Esophagus mucosa (tissue), 1 donor: Measurements from ENCODE around the gene CPXM1. TPM values are rescaled to one million over a fixed set of nuclear protein-coding genes. Genes with fewer than 3 reads are reported as not detected.
"Not testable (repeated sequence)": the region's sequence is repeated elsewhere in the genome, so short reads cannot be mapped to it uniquely, and the experiment has no call there.

ENCODE experiments used
- ATAC-seq: fragments of 200-7000 bp; cut with Tn5 transposase; one replicate; pipeline ENCODE4 v1.9.1; 2020
- total RNA-seq: library from RNA; stranded (reverse); gene quantifications from one replicate; pipeline ENCODE4 v1.2.4, GENCODE V29; 2023
- donor health status: DM: yes; HTN: yes; CAD: no.

CPXM1 gene
- total RNA-seq, 1 donor from 2014 or later: 2.0 TPM

DNA sequence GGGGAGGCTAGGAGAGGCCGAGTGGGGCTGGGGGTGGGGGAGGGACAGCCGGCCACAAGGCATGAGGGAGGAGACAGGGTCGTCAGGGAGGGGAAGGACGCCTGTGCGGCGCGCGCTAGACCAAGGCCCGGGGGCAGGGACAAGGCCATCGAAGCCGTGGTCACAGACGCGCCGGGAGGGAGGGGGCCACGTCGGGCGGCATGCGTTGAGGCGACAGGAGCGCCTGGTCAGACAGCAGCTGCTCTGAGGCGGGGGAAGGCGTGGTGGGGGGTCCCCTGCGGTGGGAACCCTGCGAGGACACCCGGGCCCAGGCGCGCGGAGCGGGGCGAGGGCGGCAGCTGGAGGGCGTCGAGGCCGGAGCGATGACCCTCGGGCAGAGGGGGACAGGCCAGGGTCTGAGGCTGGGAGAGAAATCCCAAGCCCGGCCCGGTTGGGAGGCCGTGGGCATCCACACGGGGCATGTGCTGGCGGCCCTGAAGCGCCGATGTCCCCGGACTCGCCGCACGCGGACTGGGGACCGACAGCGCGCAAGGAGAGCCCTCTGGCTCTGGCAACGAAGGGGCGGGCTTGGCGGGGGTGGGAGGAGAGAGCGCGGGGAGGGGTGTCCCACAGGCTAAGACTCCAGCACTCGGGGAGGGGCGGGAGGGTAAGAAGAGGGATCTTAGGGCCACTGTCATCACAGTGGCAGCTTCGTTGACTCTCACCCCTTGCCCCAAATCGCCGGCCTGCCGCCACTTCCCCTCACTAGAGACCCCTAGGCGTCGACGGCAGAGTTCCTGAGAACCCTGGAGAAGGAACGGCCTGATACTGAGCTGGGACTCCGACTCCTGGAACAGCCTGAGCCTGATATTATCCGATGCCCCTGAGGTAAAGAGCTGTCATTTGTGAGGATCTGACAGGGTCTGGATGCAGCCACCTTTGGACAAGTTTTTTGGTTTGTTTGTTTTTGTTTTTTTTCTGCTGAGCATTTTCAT, 20.8 kb upstream of the CPXM1 start:
- peak; percentile 29 for ATAC-seq

DNA sequence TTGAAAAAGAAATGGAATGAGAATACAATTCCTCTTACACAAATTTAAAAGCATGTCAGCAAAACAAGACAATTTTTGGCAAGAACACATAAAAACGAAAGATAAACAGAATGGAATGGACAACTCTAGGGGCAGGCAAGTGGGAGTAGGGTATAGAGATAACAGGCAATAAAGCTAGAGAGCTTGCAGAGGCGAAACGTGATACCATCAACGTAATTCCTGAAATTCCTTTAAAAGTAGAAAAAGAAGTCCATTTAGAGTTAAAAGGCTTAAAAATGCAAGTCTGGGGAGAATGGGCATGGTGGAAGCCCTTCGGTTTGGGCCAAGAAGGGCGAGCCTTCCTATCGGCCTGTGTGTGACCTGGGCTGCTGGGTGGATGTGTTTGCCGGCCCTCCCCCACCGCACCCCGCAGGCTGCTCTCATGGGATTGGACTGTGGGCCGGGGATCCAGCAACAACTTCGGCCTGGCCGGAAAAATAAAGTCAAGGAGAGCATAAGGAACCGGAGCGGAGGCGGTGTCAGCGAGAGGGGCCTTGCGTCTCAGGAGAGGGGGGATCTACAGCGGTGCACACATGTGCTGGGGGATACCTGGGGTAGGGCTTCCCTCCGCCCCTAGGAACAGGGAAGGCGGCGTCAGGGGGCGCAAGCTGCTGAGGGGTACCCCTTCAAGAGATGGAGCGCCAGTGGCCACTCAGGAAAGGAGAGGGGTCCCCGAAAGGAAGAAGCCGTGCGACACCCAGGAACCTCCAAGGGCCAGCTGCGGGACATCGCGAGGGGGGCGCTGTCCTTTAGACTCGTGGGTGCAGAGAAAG, 19.9 kb upstream of the CPXM1 start:
- no peak for ATAC-seq

DNA sequence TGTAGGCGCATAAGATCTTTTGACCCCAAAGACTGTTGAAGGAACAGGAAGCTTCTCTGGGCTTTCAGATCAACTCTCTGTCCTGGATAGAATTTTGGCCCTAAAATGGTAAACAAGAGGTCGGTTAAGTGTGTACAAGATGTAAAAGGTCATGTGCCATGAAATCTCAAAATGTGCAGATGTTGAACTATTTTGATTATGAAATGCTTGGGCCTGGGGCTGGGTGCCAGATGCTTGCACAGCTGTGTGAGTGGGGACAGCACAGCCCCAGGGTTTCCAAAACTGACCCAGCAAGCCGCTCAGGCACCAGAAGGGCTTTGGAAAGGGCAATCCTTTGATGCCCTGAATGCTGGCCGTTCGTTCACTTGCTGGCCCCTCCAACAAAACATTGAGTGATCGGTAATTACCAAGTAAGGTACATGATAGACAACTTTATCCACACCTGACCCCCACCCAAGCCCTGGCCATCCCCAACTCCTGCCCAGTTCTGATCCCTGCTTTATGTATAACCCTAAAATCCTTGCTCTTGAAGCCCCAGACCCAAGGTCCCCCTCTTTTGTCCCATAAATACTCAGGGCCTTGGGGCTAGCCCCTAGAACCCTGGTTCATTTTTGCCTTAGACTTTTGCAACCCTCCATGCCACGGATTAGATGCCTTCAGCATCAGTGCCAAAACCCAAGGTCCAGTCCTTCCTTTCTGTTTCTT, 17.6 kb upstream of the CPXM1 start:
- ATAC-seq: no peak

DNA sequence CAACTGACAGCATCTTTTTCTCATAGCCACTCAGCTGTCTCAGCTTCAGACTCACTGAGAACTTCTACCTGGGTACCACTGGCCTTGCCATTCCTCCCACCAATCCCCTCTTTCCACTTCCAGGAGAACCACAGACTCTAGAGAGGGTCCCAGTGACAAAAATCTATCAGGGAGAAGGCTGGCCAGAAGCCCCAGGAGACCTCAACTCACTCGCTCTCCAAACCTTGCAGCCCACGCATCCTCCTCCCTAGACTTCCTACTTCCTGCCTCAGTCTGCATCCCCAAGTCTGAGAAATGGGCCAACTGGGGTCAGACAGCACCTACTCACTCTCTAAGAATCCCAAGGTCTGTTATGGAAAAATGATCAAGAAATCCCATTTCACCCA, 16.9 kb upstream of the CPXM1 start:
- no peak for ATAC-seq

DNA sequence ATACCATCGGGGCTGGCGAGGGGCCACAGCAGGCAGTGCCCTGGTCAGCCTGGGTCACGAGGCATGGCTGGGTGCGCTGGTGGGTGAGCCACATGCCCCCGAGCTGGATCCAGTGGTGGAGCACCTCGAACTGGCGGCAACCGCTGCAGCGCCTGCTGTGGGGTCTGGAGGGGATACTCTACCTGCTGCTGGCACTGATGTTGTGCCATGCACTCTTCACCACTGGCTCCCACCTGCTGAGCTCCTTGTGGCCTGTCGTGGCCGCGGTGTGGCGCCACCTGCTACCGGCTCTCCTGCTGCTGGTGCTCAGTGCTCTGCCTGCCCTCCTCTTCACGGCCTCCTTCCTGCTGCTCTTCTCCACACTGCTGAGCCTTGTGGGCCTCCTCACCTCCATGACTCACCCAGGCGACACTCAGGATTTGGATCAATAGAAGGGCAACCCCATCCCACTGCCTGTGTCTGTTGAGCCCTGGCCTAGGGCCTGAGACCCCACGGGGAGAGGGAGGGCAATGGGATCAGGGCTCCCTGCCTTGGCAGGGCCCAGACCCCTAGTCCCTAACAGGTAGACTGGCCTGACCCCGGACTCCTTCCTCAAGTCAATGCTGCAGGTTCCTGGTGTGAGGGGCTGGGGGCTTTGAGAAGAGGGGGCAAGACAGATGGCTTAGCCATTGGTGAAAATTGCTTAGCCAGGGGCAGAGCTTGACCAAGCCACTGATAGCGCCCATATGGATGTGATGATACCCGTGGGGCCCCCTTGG, 16.3 kb upstream of the CPXM1 start:
- ATAC-seq: no peak

DNA sequence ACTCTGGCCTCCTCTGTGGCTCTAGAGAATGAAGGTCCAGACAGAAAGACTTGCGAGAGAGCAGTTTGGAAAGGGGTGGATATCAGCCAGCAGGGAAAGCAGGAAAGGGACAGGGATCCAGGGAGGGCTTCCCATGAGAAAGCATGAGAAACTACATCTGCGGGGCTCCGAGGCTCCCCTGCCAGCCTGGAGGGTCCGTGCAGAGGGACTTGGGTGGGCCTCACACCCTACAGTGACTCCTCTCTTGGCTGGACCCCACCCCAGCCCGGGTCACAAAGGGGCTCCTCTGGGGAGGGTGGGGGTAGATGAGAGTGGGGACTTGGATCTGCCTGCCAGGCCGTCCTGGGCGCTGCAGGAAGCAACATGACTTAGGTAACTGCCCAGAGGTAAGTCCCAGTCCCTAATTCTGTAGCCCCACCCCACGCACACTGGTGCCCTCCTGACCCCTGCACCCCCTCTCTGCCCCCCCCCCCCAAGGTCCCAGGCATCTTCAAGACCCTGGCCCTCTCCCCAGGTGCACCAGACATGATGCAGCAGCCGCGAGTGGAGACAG, 15.7 kb upstream of the CPXM1 start, which contains the start of gene TMEM239:
TMEM239 (plus strand) TSS at position 335 of the 553 bp plus-strand sequence; CDS start at position 526, 191 bp downstream.
- ATAC-seq: no peak

DNA sequence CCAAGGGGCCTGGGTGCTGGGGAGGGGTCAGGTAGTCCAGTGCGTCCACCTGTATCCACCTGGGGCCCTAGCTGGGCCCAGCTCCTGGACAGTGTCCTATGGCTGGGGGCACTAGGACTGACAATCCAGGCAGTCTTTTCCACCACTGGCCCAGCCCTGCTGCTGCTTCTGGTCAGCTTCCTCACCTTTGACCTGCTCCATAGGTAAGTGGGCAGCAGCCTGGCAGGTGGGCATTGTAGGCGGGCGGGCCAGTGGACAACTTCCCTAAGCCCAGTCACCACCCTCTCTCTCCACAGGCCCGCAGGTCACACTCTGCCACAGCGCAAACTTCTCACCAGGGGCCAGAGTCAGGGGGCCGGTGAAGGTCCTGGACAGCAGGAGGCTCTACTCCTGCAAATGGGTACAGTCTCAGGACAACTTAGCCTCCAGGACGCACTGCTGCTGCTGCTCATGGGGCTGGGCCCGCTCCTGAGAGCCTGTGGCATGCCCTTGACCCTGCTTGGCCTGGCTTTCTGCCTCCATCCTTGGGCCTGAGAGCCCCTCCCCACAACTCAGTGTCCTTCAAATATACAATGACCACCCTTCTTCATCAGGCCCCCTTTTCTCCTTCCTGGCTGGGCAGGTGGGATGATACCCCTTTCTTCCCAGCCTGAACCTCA, 14.9 kb upstream of the CPXM1 start:
- peak; percentile 21 for ATAC-seq

DNA sequence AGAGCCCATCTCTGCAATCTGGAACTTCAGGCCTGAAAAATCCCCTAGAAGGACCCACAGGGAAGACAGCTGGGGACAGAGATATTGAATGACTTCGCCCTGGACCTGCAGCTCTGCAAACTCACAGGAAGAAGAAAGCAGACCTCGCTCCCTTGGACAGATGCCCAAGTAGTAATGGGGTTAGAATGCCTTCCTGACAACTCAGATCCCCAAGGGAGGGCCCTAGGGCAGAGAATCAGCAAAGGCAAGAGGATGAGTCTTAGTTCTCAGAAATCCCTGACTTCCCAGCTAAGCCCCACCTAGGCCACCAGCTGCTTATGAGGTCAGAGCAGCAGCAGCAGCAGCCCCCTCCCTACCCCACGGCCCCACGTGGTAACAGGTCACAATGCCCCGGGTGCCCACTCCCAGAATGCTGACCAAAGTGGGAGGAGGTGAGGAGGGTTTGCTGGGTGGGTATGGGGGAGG, 14.2 kb upstream of the CPXM1 start, which contains the start of gene C20orf141:
C20orf141 (plus strand) TSS at position 401 of the 465 bp plus-strand sequence. CDS start 198 bp downstream, outside the sequence.
- ATAC-seq: peak; percentile 55

DNA sequence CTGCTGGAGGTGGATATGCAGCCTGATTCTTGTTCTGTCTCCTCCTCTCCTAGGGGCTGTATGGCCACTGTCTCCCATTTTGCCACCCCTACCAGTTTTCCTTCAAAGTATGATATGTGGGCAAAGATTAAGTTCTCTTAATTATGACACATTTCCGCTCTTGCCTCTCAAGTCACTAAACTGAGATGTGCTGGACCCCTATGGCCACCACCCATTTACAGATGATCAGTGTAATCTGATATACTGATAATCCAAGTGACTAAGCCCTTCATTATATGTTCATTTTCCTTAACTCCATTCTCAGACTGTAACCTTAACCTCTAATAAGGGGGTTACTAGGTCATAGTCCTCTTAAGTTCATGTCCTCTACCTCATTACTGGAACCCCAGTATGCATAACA, 13.6 kb upstream of the CPXM1 start:
- no peak for ATAC-seq

DNA sequence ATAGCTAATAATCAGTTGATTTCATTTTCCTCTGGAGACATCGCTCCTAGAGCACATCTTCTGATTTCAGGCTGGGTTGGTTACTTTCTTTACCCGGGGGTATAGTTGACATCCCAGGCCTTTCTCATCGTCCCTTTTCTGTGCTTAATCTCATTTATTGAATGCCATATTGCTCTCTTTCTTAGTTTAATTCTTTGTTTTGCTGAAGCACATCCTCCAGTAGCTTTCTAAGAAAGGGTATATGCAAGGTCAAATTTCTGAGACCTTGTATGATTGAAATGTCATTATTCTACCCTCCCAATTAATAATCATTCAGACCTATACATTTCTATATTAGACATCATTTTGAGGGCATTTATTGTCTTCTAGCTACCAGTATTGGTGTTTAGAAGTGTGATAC, 11.8 kb upstream of the CPXM1 start:
- no peak for ATAC-seq

DNA sequence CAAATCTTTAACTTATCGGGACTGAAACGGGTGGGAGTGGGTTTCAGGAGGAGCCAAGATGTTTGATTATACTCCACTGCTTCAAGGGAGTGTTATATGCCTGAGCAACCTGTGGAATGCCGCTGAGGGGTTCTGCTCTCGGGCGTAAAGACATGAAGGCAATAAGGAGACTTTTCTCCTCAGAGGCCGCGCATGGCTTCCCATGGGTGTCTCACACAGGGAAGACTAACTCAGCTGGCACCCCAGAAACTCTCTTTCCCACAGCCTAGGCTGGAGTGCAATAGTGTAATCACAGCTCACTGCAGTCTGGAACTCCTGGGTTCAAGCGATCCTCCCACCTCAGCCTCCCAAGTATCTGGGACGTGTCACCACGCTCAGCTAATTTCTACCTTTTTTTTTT, 9.3 kb upstream of the CPXM1 start:
- ATAC-seq: no peak

DNA sequence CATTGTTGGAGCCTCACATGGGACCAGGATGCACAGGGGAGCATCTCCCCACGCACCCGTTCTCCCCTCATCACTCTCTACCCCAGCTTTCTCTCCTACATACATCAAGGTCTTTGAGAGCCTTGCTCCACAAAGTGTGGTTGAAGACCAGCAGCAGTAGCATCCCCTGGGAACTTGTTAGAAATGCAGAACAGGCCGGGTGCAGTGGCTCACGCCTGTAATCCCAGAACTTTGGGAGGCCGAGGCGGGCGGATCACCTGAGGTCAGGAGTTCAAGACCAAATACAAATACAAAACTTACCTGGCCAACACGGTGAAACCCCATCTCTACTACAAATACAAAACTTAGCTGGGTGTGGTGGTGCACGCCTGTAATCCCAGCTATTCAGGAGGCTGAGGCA, 7.5 kb upstream of the CPXM1 start:
- not testable (repeated sequence) for ATAC-seq

DNA sequence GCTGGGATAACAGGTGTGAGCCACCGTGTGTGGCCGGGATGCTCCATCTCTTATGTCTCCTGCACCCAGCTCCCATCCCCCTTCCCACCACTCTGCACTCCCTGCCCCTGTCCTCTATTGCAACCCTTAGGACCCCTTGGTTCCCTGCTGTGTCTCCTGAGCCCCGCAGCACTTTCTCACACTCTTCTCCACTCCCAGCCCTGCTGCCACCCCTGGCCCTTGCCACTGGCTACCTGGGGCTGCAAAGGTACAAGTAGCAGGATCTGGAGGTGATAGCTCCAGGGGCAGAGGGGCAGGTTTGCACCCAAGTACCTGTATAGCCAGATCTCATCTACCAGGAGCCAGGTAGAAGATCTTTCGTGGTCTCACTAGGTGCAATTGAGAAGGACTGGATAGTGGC, 6.6 kb upstream of the CPXM1 start:
- ATAC-seq: no peak

DNA sequence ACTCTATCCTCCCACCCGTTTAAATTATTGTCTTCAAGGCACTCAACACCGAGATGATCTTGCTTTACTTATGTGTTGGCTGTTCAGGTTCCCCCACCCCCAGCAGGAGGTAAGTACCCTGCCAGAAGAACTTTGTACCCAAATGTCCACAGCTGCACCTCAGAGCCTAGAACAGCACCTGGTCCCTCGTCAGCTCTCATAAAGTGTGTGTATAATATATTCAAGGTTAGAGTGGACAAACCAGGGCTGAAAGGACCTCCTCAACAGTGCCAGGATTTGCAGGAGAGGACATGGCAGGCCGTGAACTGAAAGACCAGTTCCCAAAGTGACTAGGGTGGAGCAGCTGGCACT, 5.9 kb upstream of the CPXM1 start:
- ATAC-seq: no peak

DNA sequence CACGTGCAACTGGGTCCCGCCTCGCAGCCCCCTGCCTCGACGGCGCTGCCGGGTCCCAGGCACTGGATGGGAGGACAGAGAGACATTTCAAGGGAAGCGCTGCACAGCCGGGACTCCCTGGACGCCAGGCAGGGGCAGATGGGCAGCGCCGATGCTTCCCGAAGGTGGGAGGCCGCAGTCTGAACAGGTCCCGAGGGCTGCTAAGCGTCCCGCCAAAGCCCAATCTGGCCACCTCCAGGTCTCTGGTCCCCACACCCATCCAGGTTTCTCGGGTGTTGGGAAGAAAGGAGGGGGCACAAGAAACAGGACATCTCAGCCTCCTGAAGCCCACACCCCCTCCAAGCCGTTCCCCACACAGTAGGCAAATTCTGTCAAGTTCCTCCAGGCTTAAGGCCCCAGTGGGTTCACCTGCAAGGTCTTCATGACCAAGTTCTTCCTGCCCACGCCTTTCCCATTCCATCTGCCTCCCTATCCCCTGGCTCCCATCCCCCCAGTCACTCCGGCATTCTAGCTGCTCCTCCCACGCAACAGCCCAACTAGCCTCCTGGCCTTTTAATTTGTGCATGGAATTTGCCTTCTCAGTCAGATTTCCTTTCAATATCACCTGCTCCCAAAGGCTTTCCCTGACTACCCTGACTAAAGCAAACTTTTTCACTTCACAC, 5.4 kb upstream of the CPXM1 start:
- ATAC-seq: no peak

DNA sequence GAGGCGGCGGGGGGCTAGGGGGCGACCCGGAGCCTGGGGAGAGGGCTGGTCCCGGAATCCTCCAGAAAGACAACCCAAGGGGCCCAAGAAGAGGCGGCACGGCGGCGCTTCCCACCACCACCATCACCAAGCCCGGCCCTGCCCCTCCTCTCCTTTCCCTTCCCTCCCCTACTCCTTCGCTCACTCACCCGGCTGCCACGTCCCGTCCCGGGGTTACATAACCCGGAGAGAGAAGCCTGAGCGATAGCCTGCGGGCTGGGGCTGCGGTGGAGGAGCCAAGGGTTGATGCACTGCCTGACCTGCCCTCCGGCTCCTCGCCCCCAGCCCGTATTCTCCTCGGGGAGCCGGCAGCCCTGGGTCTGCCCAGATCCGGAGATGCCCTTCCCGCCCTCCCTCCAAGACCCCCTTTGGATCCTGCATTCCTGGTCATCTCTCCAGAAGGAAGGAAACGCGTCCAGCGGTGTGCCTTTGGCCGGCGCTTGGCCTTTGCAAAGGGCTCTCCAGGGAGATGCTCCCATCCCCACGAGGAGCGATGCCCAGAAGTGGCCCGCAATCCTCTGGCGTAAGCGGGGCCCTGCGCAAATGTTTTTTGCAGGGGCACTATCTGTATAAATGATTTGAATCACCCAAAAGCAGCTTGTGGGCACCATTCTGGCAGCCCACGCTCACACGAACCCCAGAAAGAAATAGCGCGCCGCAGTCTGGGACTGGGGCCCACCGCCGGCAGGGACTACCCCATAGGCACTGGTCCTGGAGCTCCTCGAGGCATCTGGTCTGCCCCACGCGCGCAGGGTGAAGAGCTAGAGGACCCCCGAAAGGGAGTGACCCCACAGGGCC, 4.6 kb upstream of the CPXM1 start:
- no peak for ATAC-seq

DNA sequence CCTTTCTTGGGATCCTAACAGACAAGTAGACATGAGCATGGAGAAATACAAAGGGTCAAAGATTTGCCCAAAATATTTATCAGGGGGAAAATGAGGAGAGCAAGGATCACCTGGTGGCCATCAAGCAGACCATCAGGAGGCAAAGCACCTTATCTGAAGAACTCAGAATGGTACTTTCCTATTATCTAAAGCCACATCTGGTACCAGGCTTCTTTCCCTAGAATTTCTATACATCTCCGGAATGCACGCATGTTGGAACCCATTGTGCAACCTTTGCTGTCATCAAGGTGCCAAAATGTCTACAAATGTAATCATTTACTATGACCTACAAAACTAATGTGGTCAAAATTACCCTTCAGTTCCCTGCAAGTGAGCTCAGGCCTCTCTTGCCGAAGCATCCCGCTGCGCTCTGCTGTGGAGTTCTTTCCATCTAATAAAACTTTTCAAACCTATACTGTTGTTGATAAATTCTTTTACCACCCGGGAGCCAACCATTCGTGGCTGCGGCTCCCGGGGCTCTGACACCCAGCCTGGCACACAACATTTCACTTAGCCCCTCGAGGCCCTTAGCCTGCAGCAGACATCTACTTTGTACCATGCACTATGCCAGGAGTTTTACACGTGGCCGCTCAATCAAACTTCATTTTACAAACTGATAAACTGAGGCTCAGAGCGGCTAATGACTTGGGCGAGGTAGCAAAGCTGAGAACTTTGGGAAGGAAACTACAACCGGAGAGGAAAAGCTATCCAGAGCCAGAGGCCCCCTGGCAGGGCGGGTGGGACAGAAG, 3.8 kb upstream of the CPXM1 start:
- ATAC-seq: no peak

DNA sequence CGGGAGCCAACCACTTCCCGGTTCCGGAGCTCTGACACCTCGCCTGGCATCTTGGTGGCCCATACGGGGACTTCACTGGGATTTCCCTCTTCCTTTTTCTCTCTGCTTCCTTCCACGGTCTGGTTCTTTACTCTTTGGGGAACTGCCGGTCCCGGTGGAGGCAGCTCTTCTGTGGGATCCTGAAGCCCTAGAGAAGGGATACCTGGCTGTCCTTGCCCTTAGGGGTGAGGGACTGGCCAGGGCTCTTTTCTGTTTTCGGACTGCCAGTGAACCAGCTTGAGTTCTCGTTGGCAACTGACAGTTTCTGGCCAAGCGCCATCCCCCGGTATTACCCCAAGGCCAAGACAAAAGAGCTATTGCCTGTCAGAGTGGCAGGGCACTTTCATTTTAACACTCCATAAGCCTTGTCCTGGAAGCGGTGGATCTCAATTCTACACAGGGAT, 880 bp upstream of the CPXM1 start:
- ATAC-seq: no peak
